Muscle layer of duodenum (tissue), 2 donors: Measurements from ENCODE around the gene THSD7A.

Experiments used
- H3K27ac ChIP-seq: one replicate; pipeline ENCODE4 v1.7.0; 2013; ENCODE audit warnings: mild to moderate bottlenecking, low read length
- H3K27me3 ChIP-seq: one replicate; pipeline ENCODE4 v1.7.0; 2013; ENCODE audit warnings: low read depth, mild to moderate bottlenecking, control low read depth, low read length
- H3K36me3 ChIP-seq, 2 donors: one replicate each; pipeline ENCODE4 v1.7.0; 2013; ENCODE audit warnings: low read length in 2 of 2, control low read depth in 1 of 2, mild to moderate bottlenecking in 1 of 2; ENCODE audit not compliant: insufficient read depth in 2 of 2, control insufficient read depth in 1 of 2
- H3K4me1 ChIP-seq, 2 donors: one replicate each; pipeline ENCODE4 v1.7.0; 2013; ENCODE audit warnings: low read length in 2 of 2, mild to moderate bottlenecking in 2 of 2, control low read depth in 1 of 2, moderate library complexity in 1 of 2; ENCODE audit not compliant: insufficient read depth in 2 of 2, control insufficient read depth in 1 of 2
- H3K4me3 ChIP-seq, 2 donors: one replicate each; pipeline ENCODE4 v1.7.0; 2013; ENCODE audit warnings: low read length in 2 of 2, low read depth in 1 of 2, mild to moderate bottlenecking in 1 of 2
- H3K9me3 ChIP-seq, 2 donors: one replicate each; pipeline ENCODE4 v1.7.0; 2013; ENCODE audit warnings: low read length in 2 of 2, control low read depth in 1 of 2, mild to moderate bottlenecking in 1 of 2; ENCODE audit not compliant: control insufficient read depth in 1 of 2
- donor health status: healthy.

The THSD7A gene

GRCh38 chr7:11807000-11807399 lies 25.0 kb downstream of the THSD7A start:
- H3K27me3 ChIP-seq, result no peaks in the 10 kb centered on the region
- no peak overlapping the region for H3K27ac ChIP-seq
- no peak overlapping the region for H3K4me3 ChIP-seq
- no peaks in the 10 kb centered on the region for H3K9me3 ChIP-seq
- no peaks in the 10 kb centered on the region for H3K36me3 ChIP-seq
- H3K4me1 ChIP-seq, result no peaks in the 10 kb centered on the region

- Histone ChIP-seq H3K36me3 (no peaks in the 10 kb centered on the region), H3K4me1 (no peaks in the 10 kb centered on the region), H3K27ac (no peak overlapping the region), H3K27me3 (no peaks in the 10 kb centered on the region), H3K9me3 (no peaks in the 10 kb centered on the region), H3K4me3 (no peak overlapping the region)
Measured at GRCh38 chr7:11804621-11805020, 27.4 kb downstream of the THSD7A start.

GRCh38 chr7:11795231-11795630 lies 36.8 kb downstream of the THSD7A start:
- Histone ChIP-seq H3K4me3 (no peak overlapping the region), H3K4me1 (no peaks in the 10 kb centered on the region), H3K27me3 (no peaks in the 10 kb centered on the region), H3K9me3 (no peaks in the 10 kb centered on the region), H3K36me3 (no peaks in the 10 kb centered on the region), H3K27ac (no peak overlapping the region)

GRCh38 chr7:11792166-11792565 lies 39.8 kb downstream of the THSD7A start:
- no peak overlapping the region for H3K27ac ChIP-seq
- H3K27me3 ChIP-seq, result no peaks in the 10 kb centered on the region
- no peaks in the 10 kb centered on the region for H3K4me1 ChIP-seq
- H3K9me3 ChIP-seq, result no peaks in the 10 kb centered on the region
- no peaks in the 10 kb centered on the region for H3K36me3 ChIP-seq
- H3K4me3 ChIP-seq, result no peak overlapping the region

- Histone ChIP-seq H3K27ac (no peak overlapping the region), H3K27me3 (no peaks in the 10 kb centered on the region), H3K4me3 (no peak overlapping the region), H3K4me1 (no peaks in the 10 kb centered on the region), H3K9me3 (peaks cover 0 to 3% of the 10 kb centered on the region in 2 donors), H3K36me3 (no peaks in the 10 kb centered on the region)
Measured at GRCh38 chr7:11788568-11788967, 43.4 kb downstream of the THSD7A start.

GRCh38 chr7:11787534-11787933 lies 44.5 kb downstream of the THSD7A start:
- no peaks in the 10 kb centered on the region for H3K36me3 ChIP-seq

GRCh38 chr7:11786186-11786585 lies 45.8 kb downstream of the THSD7A start:
- no peak overlapping the region for H3K4me3 ChIP-seq
- no peaks in the 10 kb centered on the region for H3K36me3 ChIP-seq
- H3K27me3 ChIP-seq, result no peaks in the 10 kb centered on the region
- H3K4me1 ChIP-seq, result no peaks in the 10 kb centered on the region
- peaks cover 0 to 3% of the 10 kb centered on the region in 2 donors for H3K9me3 ChIP-seq
- H3K27ac ChIP-seq, result no peak overlapping the region

More at GRCh38 chr7:11787534-11787933, 44.5 kb downstream of the THSD7A start:
- Histone ChIP-seq H3K4me1 (no peaks in the 10 kb centered on the region), H3K27ac (no peak overlapping the region), H3K27me3 (no peaks in the 10 kb centered on the region), H3K9me3 (peaks cover 0 to 3% of the 10 kb centered on the region in 2 donors), H3K4me3 (no peak overlapping the region)

- H3K27me3 ChIP-seq, result no peaks in the 10 kb centered on the region
- H3K27ac ChIP-seq, result no peak overlapping the region
- no peaks in the 10 kb centered on the region for H3K36me3 ChIP-seq
- H3K4me1 ChIP-seq, result no peaks in the 10 kb centered on the region
- peaks cover 0 to 3% of the 10 kb centered on the region in 2 donors for H3K9me3 ChIP-seq
- no peak overlapping the region for H3K4me3 ChIP-seq
Measured at GRCh38 chr7:11784769-11785536, 47.0 kb downstream of the THSD7A start.

- no peaks in the 10 kb centered on the region for H3K4me1 ChIP-seq
- H3K27ac ChIP-seq, result no peak overlapping the region
- H3K27me3 ChIP-seq, result no peaks in the 10 kb centered on the region
- no peak overlapping the region for H3K4me3 ChIP-seq
- no peaks in the 10 kb centered on the region for H3K9me3 ChIP-seq
- no peaks in the 10 kb centered on the region for H3K36me3 ChIP-seq
Measured at GRCh38 chr7:11779864-11780674, 51.9 kb downstream of the THSD7A start.

GRCh38 chr7:11776039-11776438 lies 56.0 kb downstream of the THSD7A start:
- Histone ChIP-seq H3K4me1 (no peaks in the 10 kb centered on the region), H3K27me3 (no peaks in the 10 kb centered on the region), H3K4me3 (no peak overlapping the region), H3K9me3 (no peaks in the 10 kb centered on the region), H3K27ac (no peak overlapping the region), H3K36me3 (no peaks in the 10 kb centered on the region)

- Histone ChIP-seq H3K27ac (no peak overlapping the region), H3K27me3 (no peaks in the 10 kb centered on the region), H3K36me3 (no peaks in the 10 kb centered on the region), H3K4me3 (no peak overlapping the region), H3K4me1 (no peaks in the 10 kb centered on the region), H3K9me3 (no peaks in the 10 kb centered on the region)
Measured at GRCh38 chr7:11775401-11775800, 56.6 kb downstream of the THSD7A start.
